Measurements from ENCODE around the gene DIAPH2.

DNA sequence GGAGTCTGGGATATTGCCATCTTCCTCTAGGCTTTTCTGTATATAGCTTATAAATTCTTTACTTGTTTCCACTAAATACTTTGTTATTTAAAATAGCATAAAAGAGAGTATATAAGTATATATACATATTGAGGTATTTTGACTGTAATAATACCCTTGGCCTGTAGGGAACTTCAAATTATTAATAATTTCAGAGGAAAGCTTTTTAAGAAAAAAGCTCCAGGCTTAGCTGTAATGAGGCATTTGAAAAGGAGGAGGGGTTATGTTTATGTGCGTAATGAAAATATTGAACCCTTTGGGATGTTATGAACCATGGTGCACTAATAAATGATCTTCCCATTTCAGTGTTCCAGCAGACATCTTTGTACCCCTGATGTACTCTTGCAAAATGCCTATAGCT is 777.1 kb downstream of the DIAPH2 start:
- TF ChIP-seq CTCF (IDR thresholded peaks at IDR 0.05), result no peak
- TF ChIP-seq EZH2 (IDR thresholded peaks at IDR 0.05; ENCODE audit: borderline replicate concordance, insufficient read depth, low read depth, low read length, poor library complexity, severe bottlenecking), result no peak

Data from B cell (primary cell).